HEK293 (cell line): ENCODE results near the gene DCLK1.

Experiments used
- CTCF ChIA-PET: fragments of 350-600 bp; formaldehyde crosslinking; extraction: SDS; loops from one replicate; lab custom pipeline; 2021; ENCODE audit warnings: antibody characterized with exemption; lab: Yijun Ruan, JAX
- POLR2A ChIA-PET: fragments of 300-600 bp; formaldehyde crosslinking; extraction: SDS; loops from one replicate; lab custom pipeline; 2020; ENCODE audit warnings: antibody characterized with exemption, inconsistent platforms; lab: Yijun Ruan, JAX
- H3K27ac ChIP-seq: fragments of 200-500 bp; sonication (Bioruptor generic); 2 replicates; pipeline ENCODE4 v1.5.1; 2014; ENCODE audit warnings: low read depth, low read length, control low read depth, inconsistent platforms; ENCODE audit errors: extremely low read depth
- H3K36me3 ChIP-seq, 2 experiments: fragments of 200-500 bp in 1 of 2; sonication (Bioruptor generic) in 1 of 2; 1 replicate in 1 of 2; 2 replicates in 1 of 2; pipeline ENCODE4 v1.5.1; 2014 to 2017; ENCODE audit warnings: inconsistent platforms in 2 of 2, low read length in 2 of 2; ENCODE audit not compliant: control insufficient read depth in 2 of 2, insufficient read depth in 1 of 2
- H3K4me1 ChIP-seq: fragments of 200-500 bp; sonication (Bioruptor generic); 2 replicates; pipeline ENCODE4 v1.5.1; 2014; ENCODE audit warnings: mild to moderate bottlenecking, low read length, inconsistent platforms; ENCODE audit not compliant: control insufficient read depth, insufficient read depth
- H3K4me3 ChIP-seq: 2 replicates; pipeline ENCODE4 v1.5.1; 2011; ENCODE audit warnings: low read depth, mild to moderate bottlenecking, control low read depth, low read length, moderate library complexity
- H3K9me3 ChIP-seq: fragments of 200-500 bp; sonication (Bioruptor generic); 2 replicates; pipeline ENCODE4 v1.5.1; 2014; ENCODE audit warnings: low read depth, low read length, inconsistent platforms; ENCODE audit not compliant: control insufficient read depth, insufficient read depth
- BCL11B ChIP-seq: fragments of 450-650 bp; formaldehyde crosslinking; IDR thresholded peaks from 2 replicates; pipeline ENCODE4 v1.5.1; 2016; ENCODE audit warnings: low read depth, missing biosample characterization, missing genetic modification characterization
- GFI1B ChIP-seq: fragments of 450-650 bp; formaldehyde crosslinking; IDR thresholded peaks from 2 replicates; pipeline ENCODE4 v1.5.1; 2016; ENCODE audit warnings: missing biosample characterization, missing genetic modification characterization
- SCRT2 ChIP-seq: fragments of 450-650 bp; formaldehyde crosslinking; IDR thresholded peaks from 2 replicates; pipeline ENCODE4 v1.5.1; 2016; ENCODE audit warnings: missing biosample characterization, missing genetic modification characterization
- ZBTB49 ChIP-seq: fragments of 450-650 bp; formaldehyde crosslinking; IDR thresholded peaks from 2 replicates; pipeline ENCODE4 v1.5.1; 2016; ENCODE audit warnings: missing biosample characterization, missing genetic modification characterization, low read depth
- ZNF10 ChIP-seq: fragments of 450-650 bp; formaldehyde crosslinking; IDR thresholded peaks from 2 replicates; pipeline ENCODE4 v1.5.1; 2017; ENCODE audit warnings: missing biosample characterization, missing genetic modification characterization
- ZNF133 ChIP-seq: fragments of 450-650 bp; formaldehyde crosslinking; IDR thresholded peaks from 2 replicates; pipeline ENCODE4 v1.5.1; 2016; ENCODE audit warnings: missing biosample characterization, missing genetic modification characterization
- ZNF157 ChIP-seq: fragments of 450-650 bp; formaldehyde crosslinking; IDR thresholded peaks from 2 replicates; pipeline ENCODE4 v1.5.1; 2016; ENCODE audit warnings: missing biosample characterization, missing genetic modification characterization
- ZNF341 ChIP-seq: fragments of 450-650 bp; formaldehyde crosslinking; IDR thresholded peaks from 2 replicates; pipeline ENCODE4; 2016; ENCODE audit warnings: low read depth, missing biosample characterization, missing genetic modification characterization
- ZNF600 ChIP-seq: fragments of 450-650 bp; formaldehyde crosslinking; IDR thresholded peaks from 2 replicates; pipeline ENCODE4 v1.5.1; 2016; ENCODE audit warnings: missing biosample characterization, missing genetic modification characterization
- ZNF623 ChIP-seq: fragments of 450-650 bp; formaldehyde crosslinking; IDR thresholded peaks from 2 replicates; pipeline ENCODE4 v1.5.1; 2016; ENCODE audit warnings: missing biosample characterization, missing genetic modification characterization
- ZNF629 ChIP-seq: fragments of 450-650 bp; formaldehyde crosslinking; IDR thresholded peaks from 2 replicates; pipeline ENCODE4 v1.5.1; 2017; ENCODE audit warnings: missing biosample characterization, missing genetic modification characterization
- ZNF639 ChIP-seq: fragments of 450-650 bp; formaldehyde crosslinking; IDR thresholded peaks from 2 replicates; pipeline ENCODE4 v1.5.1; 2016; ENCODE audit warnings: missing biosample characterization, missing genetic modification characterization
- ZNF654 ChIP-seq: fragments of 450-650 bp; formaldehyde crosslinking; IDR thresholded peaks from 2 replicates; pipeline ENCODE4 v1.5.1; 2016; ENCODE audit warnings: low read depth, missing biosample characterization, missing genetic modification characterization
- ZNF791 ChIP-seq: fragments of 450-650 bp; formaldehyde crosslinking; IDR thresholded peaks from 2 replicates; pipeline ENCODE4 v1.5.1; 2016; ENCODE audit warnings: missing biosample characterization, missing genetic modification characterization
- ZNF830 ChIP-seq: fragments of 450-650 bp; IDR thresholded peaks from 2 replicates; pipeline ENCODE4 v1.5.0; 2018; ENCODE audit warnings: missing biosample characterization, missing genetic modification characterization, low read depth, mild to moderate bottlenecking, moderate library complexity
- ZSCAN4 ChIP-seq: fragments of 450-650 bp; formaldehyde crosslinking; IDR thresholded peaks from 2 replicates; pipeline ENCODE4 v1.5.1; 2017; ENCODE audit warnings: missing biosample characterization, missing genetic modification characterization
- TF ChIP-seq, protein P1 (sequence below): fragments of 450-650 bp; formaldehyde crosslinking; IDR thresholded peaks from 2 replicates; pipeline ENCODE4 v1.5.1; 2016; ENCODE audit warnings: missing biosample characterization, missing genetic modification characterization
- TF ChIP-seq, protein P2 (sequence below): fragments of 450-650 bp; formaldehyde crosslinking; conservative IDR thresholded peaks from 2 replicates; pipeline ENCODE4 v1.5.1; 2016; ENCODE audit warnings: low read depth, missing biosample characterization, missing genetic modification characterization
- TF ChIP-seq, protein P3 (sequence below): fragments of 450-650 bp; formaldehyde crosslinking; IDR thresholded peaks from 2 replicates; pipeline ENCODE4 v1.5.1; 2017; ENCODE audit warnings: missing biosample characterization, mild to moderate bottlenecking, missing genetic modification characterization, moderate library complexity

DCLK1 gene

DNA sequence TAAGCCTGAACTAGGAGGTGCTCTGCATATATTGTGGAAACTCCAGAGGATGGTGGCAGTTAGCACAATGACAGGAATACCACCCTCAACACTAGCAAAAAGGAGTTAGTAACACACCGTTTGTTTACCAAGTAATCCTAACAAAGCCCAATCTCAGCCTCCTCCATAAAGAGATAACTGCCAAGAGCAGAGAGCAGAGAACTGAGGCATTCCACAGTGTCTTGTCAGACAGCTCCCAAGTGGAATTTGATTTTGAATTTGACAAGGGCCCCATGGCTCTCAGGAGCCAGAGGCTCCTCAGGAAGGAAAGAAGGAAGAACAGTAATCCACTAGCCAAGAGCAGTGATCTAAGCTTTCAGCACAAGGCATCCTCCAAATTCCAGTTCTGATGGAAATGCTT lies 298.6 kb downstream of the DCLK1 start:
- TF ChIP-seq, protein P1, sequence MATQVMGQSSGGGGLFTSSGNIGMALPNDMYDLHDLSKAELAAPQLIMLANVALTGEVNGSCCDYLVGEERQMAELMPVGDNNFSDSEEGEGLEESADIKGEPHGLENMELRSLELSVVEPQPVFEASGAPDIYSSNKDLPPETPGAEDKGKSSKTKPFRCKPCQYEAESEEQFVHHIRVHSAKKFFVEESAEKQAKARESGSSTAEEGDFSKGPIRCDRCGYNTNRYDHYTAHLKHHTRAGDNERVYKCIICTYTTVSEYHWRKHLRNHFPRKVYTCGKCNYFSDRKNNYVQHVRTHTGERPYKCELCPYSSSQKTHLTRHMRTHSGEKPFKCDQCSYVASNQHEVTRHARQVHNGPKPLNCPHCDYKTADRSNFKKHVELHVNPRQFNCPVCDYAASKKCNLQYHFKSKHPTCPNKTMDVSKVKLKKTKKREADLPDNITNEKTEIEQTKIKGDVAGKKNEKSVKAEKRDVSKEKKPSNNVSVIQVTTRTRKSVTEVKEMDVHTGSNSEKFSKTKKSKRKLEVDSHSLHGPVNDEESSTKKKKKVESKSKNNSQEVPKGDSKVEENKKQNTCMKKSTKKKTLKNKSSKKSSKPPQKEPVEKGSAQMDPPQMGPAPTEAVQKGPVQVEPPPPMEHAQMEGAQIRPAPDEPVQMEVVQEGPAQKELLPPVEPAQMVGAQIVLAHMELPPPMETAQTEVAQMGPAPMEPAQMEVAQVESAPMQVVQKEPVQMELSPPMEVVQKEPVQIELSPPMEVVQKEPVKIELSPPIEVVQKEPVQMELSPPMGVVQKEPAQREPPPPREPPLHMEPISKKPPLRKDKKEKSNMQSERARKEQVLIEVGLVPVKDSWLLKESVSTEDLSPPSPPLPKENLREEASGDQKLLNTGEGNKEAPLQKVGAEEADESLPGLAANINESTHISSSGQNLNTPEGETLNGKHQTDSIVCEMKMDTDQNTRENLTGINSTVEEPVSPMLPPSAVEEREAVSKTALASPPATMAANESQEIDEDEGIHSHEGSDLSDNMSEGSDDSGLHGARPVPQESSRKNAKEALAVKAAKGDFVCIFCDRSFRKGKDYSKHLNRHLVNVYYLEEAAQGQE (tag by site-specific recombination) = no peak
- TF ChIP-seq BCL11B (tag by site-specific recombination) (no peak), ZNF600 (tag by site-specific recombination) (no peak), ZNF629 (tag by site-specific recombination) (no peak), GFI1B (tag by site-specific recombination) (no peak), ZSCAN4 (tag by site-specific recombination) (no peak)
- TF ChIP-seq, protein P2, sequence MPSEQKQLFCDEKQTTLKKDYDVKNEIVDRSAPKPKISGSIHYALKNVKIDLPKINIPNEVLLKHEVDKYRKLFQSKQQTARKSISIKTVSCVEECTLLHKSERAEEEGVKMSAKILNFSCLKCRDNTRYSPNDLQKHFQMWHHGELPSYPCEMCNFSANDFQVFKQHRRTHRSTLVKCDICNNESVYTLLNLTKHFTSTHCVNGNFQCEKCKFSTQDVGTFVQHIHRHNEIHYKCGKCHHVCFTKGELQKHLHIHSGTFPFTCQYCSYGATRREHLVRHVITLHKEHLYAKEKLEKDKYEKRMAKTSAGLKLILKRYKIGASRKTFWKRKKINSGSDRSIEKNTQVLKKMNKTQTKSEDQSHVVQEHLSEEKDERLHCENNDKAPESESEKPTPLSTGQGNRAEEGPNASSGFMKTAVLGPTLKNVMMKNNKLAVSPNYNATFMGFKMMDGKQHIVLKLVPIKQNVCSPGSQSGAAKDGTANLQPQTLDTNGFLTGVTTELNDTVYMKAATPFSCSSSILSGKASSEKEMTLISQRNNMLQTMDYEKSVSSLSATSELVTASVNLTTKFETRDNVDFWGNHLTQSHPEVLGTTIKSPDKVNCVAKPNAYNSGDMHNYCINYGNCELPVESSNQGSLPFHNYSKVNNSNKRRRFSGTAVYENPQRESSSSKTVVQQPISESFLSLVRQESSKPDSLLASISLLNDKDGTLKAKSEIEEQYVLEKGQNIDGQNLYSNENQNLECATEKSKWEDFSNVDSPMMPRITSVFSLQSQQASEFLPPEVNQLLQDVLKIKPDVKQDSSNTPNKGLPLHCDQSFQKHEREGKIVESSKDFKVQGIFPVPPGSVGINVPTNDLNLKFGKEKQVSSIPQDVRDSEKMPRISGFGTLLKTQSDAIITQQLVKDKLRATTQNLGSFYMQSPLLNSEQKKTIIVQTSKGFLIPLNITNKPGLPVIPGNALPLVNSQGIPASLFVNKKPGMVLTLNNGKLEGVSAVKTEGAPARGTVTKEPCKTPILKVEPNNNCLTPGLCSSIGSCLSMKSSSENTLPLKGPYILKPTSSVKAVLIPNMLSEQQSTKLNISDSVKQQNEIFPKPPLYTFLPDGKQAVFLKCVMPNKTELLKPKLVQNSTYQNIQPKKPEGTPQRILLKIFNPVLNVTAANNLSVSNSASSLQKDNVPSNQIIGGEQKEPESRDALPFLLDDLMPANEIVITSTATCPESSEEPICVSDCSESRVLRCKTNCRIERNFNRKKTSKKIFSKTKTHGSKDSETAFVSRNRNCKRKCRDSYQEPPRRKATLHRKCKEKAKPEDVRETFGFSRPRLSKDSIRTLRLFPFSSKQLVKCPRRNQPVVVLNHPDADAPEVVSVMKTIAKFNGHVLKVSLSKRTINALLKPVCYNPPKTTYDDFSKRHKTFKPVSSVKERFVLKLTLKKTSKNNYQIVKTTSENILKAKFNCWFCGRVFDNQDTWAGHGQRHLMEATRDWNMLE = no peak
- TF ChIP-seq, all 188 proteins: peak for 0
- Histone ChIP-seq H3K4me3 (no peak overlapping the region), H3K4me1 (no peaks in the 10 kb centered on the region), H3K36me3 (no peaks in the 10 kb centered on the region), H3K9me3 (no peaks in the 10 kb centered on the region), H3K27ac (no peak overlapping the region)
- ChIA-PET POLR2A (no interaction called here), CTCF (no interaction called here)

DNA sequence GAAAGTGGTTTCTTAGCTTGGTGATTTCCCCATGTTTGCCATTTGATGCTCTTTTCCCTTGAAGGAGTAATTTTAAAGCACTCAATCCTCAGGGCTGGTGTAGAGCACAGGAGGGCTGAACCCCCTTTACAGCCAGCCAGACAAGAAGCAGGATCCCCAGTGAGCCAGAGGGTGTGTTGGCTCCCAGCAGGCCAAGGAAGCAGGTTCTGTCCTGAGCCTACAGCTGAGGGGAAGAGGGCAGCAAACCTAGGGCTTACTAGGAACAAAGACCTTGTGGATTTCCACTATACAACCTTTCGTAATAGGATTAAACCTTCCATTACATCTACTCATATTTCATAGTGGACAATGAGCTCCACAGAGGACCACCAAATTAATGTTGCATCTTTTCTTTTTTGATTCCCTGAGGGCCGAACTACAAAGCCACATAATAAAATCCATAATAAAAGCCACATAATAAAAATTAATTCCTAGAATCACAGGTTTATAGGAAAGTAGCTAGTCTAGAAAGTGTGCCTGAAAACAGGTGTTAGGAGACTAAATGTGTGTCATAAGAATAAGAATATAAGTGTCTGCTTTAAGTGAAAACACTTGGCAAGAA lies 300.2 kb downstream of the DCLK1 start:
- POLR2A ChIA-PET = no interaction called here
- H3K4me1 ChIP-seq = no peaks in the 10 kb centered on the region
- H3K36me3 ChIP-seq = no peaks in the 10 kb centered on the region
- no peaks in the 10 kb centered on the region for H3K9me3 ChIP-seq
- no peak overlapping the region for H3K27ac ChIP-seq
- no peak overlapping the region for H3K4me3 ChIP-seq
- CTCF ChIA-PET = interaction anchor here (0.6 to 3.3 kb wide), 2 partner anchors 12 to 115 kb away, joined by 3 to 18 read pairs; no protein-coding TSS in a partner anchor
- no peak for TF ChIP-seq ZNF10 (tag by site-specific recombination)
- no peak for TF ChIP-seq ZNF791 (tag by site-specific recombination)
- TF ChIP-seq ZNF830 (tag by site-specific recombination) = no peak
- TF ChIP-seq SCRT2 (tag by site-specific recombination) = no peak
- no peak for TF ChIP-seq ZNF623
- TF ChIP-seq ZBTB49 (tag by site-specific recombination) = no peak
- no peak for TF ChIP-seq ZNF133 (tag by site-specific recombination)
- no peak for TF ChIP-seq ZNF341 (tag by site-specific recombination)
- no peak for TF ChIP-seq BCL11B (tag by site-specific recombination)
- no peak for TF ChIP-seq ZNF654 (tag by site-specific recombination)
- TF ChIP-seq, protein P3, sequence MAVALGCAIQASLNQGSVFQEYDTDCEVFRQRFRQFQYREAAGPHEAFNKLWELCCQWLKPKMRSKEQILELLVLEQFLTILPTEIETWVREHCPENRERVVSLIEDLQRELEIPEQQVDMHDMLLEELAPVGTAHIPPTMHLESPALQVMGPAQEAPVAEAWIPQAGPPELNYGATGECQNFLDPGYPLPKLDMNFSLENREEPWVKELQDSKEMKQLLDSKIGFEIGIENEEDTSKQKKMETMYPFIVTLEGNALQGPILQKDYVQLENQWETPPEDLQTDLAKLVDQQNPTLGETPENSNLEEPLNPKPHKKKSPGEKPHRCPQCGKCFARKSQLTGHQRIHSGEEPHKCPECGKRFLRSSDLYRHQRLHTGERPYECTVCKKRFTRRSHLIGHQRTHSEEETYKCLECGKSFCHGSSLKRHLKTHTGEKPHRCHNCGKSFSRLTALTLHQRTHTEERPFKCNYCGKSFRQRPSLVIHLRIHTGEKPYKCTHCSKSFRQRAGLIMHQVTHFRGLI (tag by site-specific recombination) = no peak
- TF ChIP-seq ZNF157 = no peak
- TF ChIP-seq ZNF639 = no peak
